ENCODE data around the gene ZNF574.
A peak's percentile ranks its signal among the peaks of the same experiment; 100 is the strongest.
"Not testable (repeated sequence)": the region's sequence is repeated elsewhere in the genome, so short reads cannot be mapped to it uniquely, and the experiment has no call there.

ZNF574 gene

GRCh38 chr19:42095814-42096230 is 19.9 kb downstream of the ZNF574 start:
- DNase-seq (ENCODE audit: insufficient read length, low spot score) (no peak), FAIRE-seq (no peak)

GRCh38 chr19:42096255-42096837 is 20.4 kb downstream of the ZNF574 start:
- FAIRE-seq, result no peak

GRCh38 chr19:42097461-42097860 is 21.5 kb downstream of the ZNF574 start:
- FAIRE-seq, result no peak
- no peak for DNase-seq (ENCODE audit: insufficient read length, low spot score)

More at GRCh38 chr19:42096255-42096837, 20.4 kb downstream of the ZNF574 start:
- no peak for DNase-seq (ENCODE audit: insufficient read length, low spot score)

- no peak for FAIRE-seq
- no peak for DNase-seq (ENCODE audit: insufficient read length, low spot score)
These were observed 22.8 kb downstream of the ZNF574 start for GRCh38 chr19:42098781-42099180.

GRCh38 chr19:42099336-42099925 is 23.5 kb downstream of the ZNF574 start:
- FAIRE-seq (no peak), DNase-seq (ENCODE audit: insufficient read length, low spot score) (no peak)

GRCh38 chr19:42100241-42100640 is 24.3 kb downstream of the ZNF574 start:
- DNase-seq (ENCODE audit: insufficient read length, low spot score); FAIRE-seq: not testable (repeated sequence)

- DNase-seq (ENCODE audit: insufficient read length, low spot score) (no peak), FAIRE-seq (no peak)
These were observed 26.9 kb downstream of the ZNF574 start for GRCh38 chr19:42102877-42103276.

- FAIRE-seq, result no peak
These were observed 29.4 kb downstream of the ZNF574 start for GRCh38 chr19:42105368-42105767.

GRCh38 chr19:42108527-42109389 is 32.8 kb downstream of the ZNF574 start:
- DNase-seq (ENCODE audit: insufficient read length, low spot score) (peak; percentile 89), FAIRE-seq (peak; percentile 88)

More at GRCh38 chr19:42105368-42105767, 29.4 kb downstream of the ZNF574 start:
- DNase-seq (ENCODE audit: insufficient read length, low spot score), result no peak

- DNase-seq (ENCODE audit: insufficient read length, low spot score) (no peak), FAIRE-seq (no peak)
These were observed 33.9 kb downstream of the ZNF574 start for GRCh38 chr19:42109896-42110295.

- DNase-seq (ENCODE audit: insufficient read length, low spot score), result no peak
- FAIRE-seq, result no peak
These were observed 34.7 kb downstream of the ZNF574 start for GRCh38 chr19:42110658-42111057.

- FAIRE-seq (no peak), DNase-seq (ENCODE audit: insufficient read length, low spot score) (no peak)
These were observed 35.4 kb downstream of the ZNF574 start for GRCh38 chr19:42111384-42111783.

GRCh38 chr19:42111811-42112210 is 35.8 kb downstream of the ZNF574 start:
- FAIRE-seq (no peak), DNase-seq (ENCODE audit: insufficient read length, low spot score) (no peak)

- FAIRE-seq, result peak; percentile 83
- DNase-seq (ENCODE audit: insufficient read length, low spot score), result peak; percentile 90
These were observed 37.8 kb downstream of the ZNF574 start for GRCh38 chr19:42113641-42114348.

- DNase-seq (ENCODE audit: insufficient read length, low spot score), result no peak
- no peak for FAIRE-seq
These were observed 38.4 kb downstream of the ZNF574 start for GRCh38 chr19:42114412-42114811.

GRCh38 chr19:42115219-42115618 is 39.3 kb downstream of the ZNF574 start:
- DNase-seq (ENCODE audit: insufficient read length, low spot score) (no peak), FAIRE-seq (no peak)

GRCh38 chr19:42115705-42116104 is 39.7 kb downstream of the ZNF574 start:
- DNase-seq (ENCODE audit: insufficient read length, low spot score) (no peak), FAIRE-seq (no peak)

GRCh38 chr19:42116308-42117075 is 40.5 kb downstream of the ZNF574 start:
- FAIRE-seq, result no peak

GRCh38 chr19:42117076-42117475 is 41.1 kb downstream of the ZNF574 start:
- FAIRE-seq, result no peak
- no peak for DNase-seq (ENCODE audit: insufficient read length, low spot score)

More at GRCh38 chr19:42116308-42117075, 40.5 kb downstream of the ZNF574 start:
- DNase-seq (ENCODE audit: insufficient read length, low spot score), result no peak

- FAIRE-seq (no peak), DNase-seq (ENCODE audit: insufficient read length, low spot score) (no peak)
These were observed 44.5 kb downstream of the ZNF574 start for GRCh38 chr19:42120276-42120980.

All from HTR-8/SVneo (cell line).